ENCODE data around the gene IL13RA1.

GRCh38 chrX:118694638-118695037 lies 32.8 kb upstream of the IL13RA1 start:
- TF ChIP-seq POLR2A (IDR thresholded peaks at IDR 0.05) (no peak), CTCF (IDR thresholded peaks at IDR 0.05) (no peak)

Measured in prostate gland (tissue), 2 donors.